Hematopoietic multipotent progenitor cell treated with erythropoietin and hydrocortisone succinate and interleukin-3 and kit ligand, for 8 days (in vitro differentiated cells): ENCODE results near the gene GABPB1.
"Not testable (repeated sequence)": the region's sequence is repeated elsewhere in the genome, so short reads cannot be mapped to it uniquely, and the experiment has no call there.

ENCODE experiments used
- DNase-seq: peaks from one replicate; pipeline ENCODE4 v3.0.0-alpha.2; 2015

Gene GABPB1

GRCh38 chr15:50354838-50355618 lies at the start of gene GABPB1:
TSS of gene GABPB1 (minus strand) at chr15:50355198. CDS start at chr15:50309798, 45,400 bp downstream.
- DNase-seq: peak; percentile 92

- not testable (repeated sequence) for DNase-seq
These were observed 36.6 kb upstream of the GABPB1 start for GRCh38 chr15:50391561-50391960.

- no peak for DNase-seq
These were observed 35.7 kb upstream of the GABPB1 start for GRCh38 chr15:50390554-50391264.

- DNase-seq: not testable (repeated sequence)
These were observed 27.4 kb upstream of the GABPB1 start for GRCh38 chr15:50382408-50382807.

- no peak for DNase-seq
These were observed 26.4 kb upstream of the GABPB1 start for GRCh38 chr15:50381438-50381837.

- DNase-seq: peak; percentile 31
These were observed 25.1 kb upstream of the GABPB1 start for GRCh38 chr15:50380089-50380488.

- DNase-seq: not testable (repeated sequence)
These were observed 24.4 kb upstream of the GABPB1 start for GRCh38 chr15:50379413-50379812.

GRCh38 chr15:50378776-50379175 lies 23.8 kb upstream of the GABPB1 start:
- DNase-seq: no peak

- DNase-seq: no peak
These were observed 23.1 kb upstream of the GABPB1 start for GRCh38 chr15:50377867-50378751.

GRCh38 chr15:50369564-50369963 lies 14.6 kb upstream of the GABPB1 start:
- not testable (repeated sequence) for DNase-seq

GRCh38 chr15:50365971-50366370 lies 11.0 kb upstream of the GABPB1 start:
- DNase-seq: peak; percentile 34

GRCh38 chr15:50365570-50365969 lies 10.6 kb upstream of the GABPB1 start:
- DNase-seq: no peak

GRCh38 chr15:50363612-50364011 lies 8.6 kb upstream of the GABPB1 start:
- DNase-seq: no peak

GRCh38 chr15:50361756-50362155 lies 6.8 kb upstream of the GABPB1 start:
- no peak for DNase-seq

- peak; percentile 77 for DNase-seq
These were observed 3.8 kb upstream of the GABPB1 start for GRCh38 chr15:50358845-50359244.

GRCh38 chr15:50355980-50356379 lies 982 bp upstream of the GABPB1 start:
- peak; percentile 30 for DNase-seq

GRCh38 chr15:50355619-50355905 lies 564 bp upstream of the GABPB1 start:
- no peak for DNase-seq

- peak; percentile 78 for DNase-seq
These were observed 792 bp downstream of the GABPB1 start for GRCh38 chr15:50353975-50354837.

GRCh38 chr15:50353251-50353974 lies 1.6 kb downstream of the GABPB1 start:
- peak; percentile 66 for DNase-seq

GRCh38 chr15:50350621-50351020 lies 4.4 kb downstream of the GABPB1 start:
- DNase-seq: no peak

GRCh38 chr15:50345298-50345697 lies 9.7 kb downstream of the GABPB1 start:
- DNase-seq: no peak

- no peak for DNase-seq
These were observed 11.0 kb downstream of the GABPB1 start for GRCh38 chr15:50344006-50344464.
